Loucy (cell line): ENCODE results near the gene FAM50A.

ENCODE experiments used
- H2AFZ ChIP-seq: fragments of 200-600 bp; sonication (generic); 2 replicates; pipeline ENCODE4 v1.6.0; 2016; ENCODE audit warnings: antibody characterized with exemption, mild to moderate bottlenecking, low read length, moderate library complexity
- H3F3A ChIP-seq: fragments of 200-600 bp; 2 replicates; pipeline ENCODE4 v1.6.0; 2016; ENCODE audit warnings: antibody characterized with exemption, low read depth, mild to moderate bottlenecking
- H3K27me3 ChIP-seq: fragments of 200-600 bp; sonication (generic); 2 replicates; pipeline ENCODE4 v1.6.1; 2014; ENCODE audit warnings: low read length, mild to moderate bottlenecking; ENCODE audit not compliant: insufficient read depth, poor library complexity, severe bottlenecking
- H3K36me3 ChIP-seq: fragments of 200-600 bp; sonication (generic); 2 replicates; pipeline ENCODE4 v1.6.1; 2016; ENCODE audit warnings: low read length; ENCODE audit not compliant: insufficient read depth
- H3K4me1 ChIP-seq: fragments of 200-600 bp; sonication (generic); 2 replicates; pipeline ENCODE4 v1.5.1; 2014; ENCODE audit warnings: low read length, mild to moderate bottlenecking; ENCODE audit not compliant: insufficient read depth, poor library complexity, severe bottlenecking
- H3K4me2 ChIP-seq: fragments of 200-600 bp; sonication (generic); 2 replicates; pipeline ENCODE4 v1.6.0; 2014; ENCODE audit warnings: antibody characterized with exemption, low read length, low read depth, mild to moderate bottlenecking; ENCODE audit not compliant: poor library complexity, severe bottlenecking
- H3K4me3 ChIP-seq: fragments of 200-600 bp; sonication (generic); 2 replicates; pipeline ENCODE4 v1.5.1; 2014; ENCODE audit warnings: low read length, mild to moderate bottlenecking, mixed read lengths; ENCODE audit not compliant: poor library complexity, severe bottlenecking
- H3K79me2 ChIP-seq: fragments of 200-600 bp; sonication (generic); 2 replicates; pipeline ENCODE4 v1.6.1; 2014; ENCODE audit warnings: low read length; ENCODE audit not compliant: insufficient read depth
- H3K9ac ChIP-seq: fragments of 200-600 bp; sonication (generic); 2 replicates; pipeline ENCODE4 v1.6.0; 2014; ENCODE audit warnings: mild to moderate bottlenecking, low read depth, low read length, moderate library complexity; ENCODE audit not compliant: poor library complexity, severe bottlenecking
- H3K9me2 ChIP-seq: fragments of 200-600 bp; sonication (generic); replicated peaks from 2 replicates; pipeline ENCODE4 v1.6.1; 2016; ENCODE audit warnings: low read depth, low read length, mixed read lengths
- H3K9me3 ChIP-seq: fragments of 200-600 bp; sonication (generic); 2 replicates; pipeline ENCODE4 v1.6.1; 2014; ENCODE audit warnings: mild to moderate bottlenecking, antibody characterized with exemption, low read length, low read depth; ENCODE audit not compliant: insufficient read depth
- H4K20me1 ChIP-seq: fragments of 200-600 bp; sonication (generic); 2 replicates; pipeline ENCODE4 v1.6.0; 2014; ENCODE audit warnings: antibody characterized with exemption, low read length, mild to moderate bottlenecking; ENCODE audit not compliant: insufficient read depth, poor library complexity, severe bottlenecking
- EZH2phosphoT487 ChIP-seq: fragments of 200-600 bp; IDR thresholded peaks from 2 replicates; pipeline ENCODE4 v1.6.1; 2018; ENCODE audit warnings: antibody characterized with exemption, mild to moderate bottlenecking, moderate library complexity, borderline replicate concordance
- TF ChIP-seq, protein P1 (sequence below): fragments of 200-600 bp; sonication (generic); conservative IDR thresholded peaks from 2 replicates; pipeline ENCODE4 v1.5.1; 2014; ENCODE audit warnings: mild to moderate bottlenecking, antibody characterized with exemption, low read length

Gene FAM50A

DNA sequence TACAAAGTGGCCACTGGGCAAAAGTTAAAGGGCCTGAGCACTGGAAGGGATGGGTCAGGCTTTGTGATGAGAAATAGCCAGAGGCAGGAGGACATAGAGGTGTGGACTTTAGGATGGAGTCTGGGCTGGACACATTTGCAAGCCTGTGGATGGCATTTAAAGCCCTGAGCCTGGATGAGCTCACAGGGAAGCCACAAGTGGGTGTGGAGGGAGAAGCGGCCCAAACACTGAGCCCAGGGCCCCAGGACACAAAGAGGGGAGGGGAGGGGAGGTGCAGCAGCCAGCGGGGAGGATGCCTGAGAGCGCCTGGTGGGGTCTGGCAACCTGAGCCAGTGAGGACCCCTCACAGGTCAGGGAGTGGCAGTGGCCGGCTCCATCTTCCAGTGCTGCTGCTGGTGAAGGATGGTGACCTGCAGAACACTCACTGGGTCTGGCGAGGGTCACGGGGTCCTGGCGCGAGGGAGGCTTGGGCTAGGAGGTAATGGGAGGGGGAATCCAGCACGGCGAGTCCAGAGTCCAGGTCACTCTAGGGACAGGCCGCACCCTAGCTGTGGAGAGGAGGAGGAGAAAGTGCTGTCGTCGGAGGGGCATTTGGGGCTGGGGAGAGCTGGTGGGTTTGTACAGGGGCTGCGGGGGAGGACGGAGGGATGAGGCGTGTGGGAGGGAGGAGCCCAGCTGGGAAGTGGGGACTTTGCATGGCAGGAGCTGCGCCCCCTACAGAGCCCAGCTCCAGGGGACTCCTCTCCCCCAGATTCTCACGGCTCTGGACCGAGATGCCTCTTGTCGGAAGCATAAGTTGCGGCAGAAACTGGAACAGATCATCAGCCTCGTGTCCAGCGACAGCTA lies 28.1 kb downstream of the FAM50A start:
- Histone ChIP-seq H3K36me3 (no peaks in the 10 kb centered on the region; the same call in 1 of the 2 replicates), H4K20me1 (no peaks in the 10 kb centered on the region), H2AFZ (no peak overlapping the region), H3K9ac (no peak overlapping the region), H3K9me2 (no peaks in the 10 kb centered on the region), H3K27me3 (no peaks in the 10 kb centered on the region), H3K79me2 (no peaks in the 10 kb centered on the region), H3K9me3 (no peaks in the 10 kb centered on the region), H3F3A (no peaks in the 10 kb centered on the region), H3K4me1 (no peaks in the 10 kb centered on the region), H3K4me3 (no peak overlapping the region), H3K4me2 (no peak overlapping the region)
- TF ChIP-seq EZH2phosphoT487 = no peak
- TF ChIP-seq, protein P1, sequence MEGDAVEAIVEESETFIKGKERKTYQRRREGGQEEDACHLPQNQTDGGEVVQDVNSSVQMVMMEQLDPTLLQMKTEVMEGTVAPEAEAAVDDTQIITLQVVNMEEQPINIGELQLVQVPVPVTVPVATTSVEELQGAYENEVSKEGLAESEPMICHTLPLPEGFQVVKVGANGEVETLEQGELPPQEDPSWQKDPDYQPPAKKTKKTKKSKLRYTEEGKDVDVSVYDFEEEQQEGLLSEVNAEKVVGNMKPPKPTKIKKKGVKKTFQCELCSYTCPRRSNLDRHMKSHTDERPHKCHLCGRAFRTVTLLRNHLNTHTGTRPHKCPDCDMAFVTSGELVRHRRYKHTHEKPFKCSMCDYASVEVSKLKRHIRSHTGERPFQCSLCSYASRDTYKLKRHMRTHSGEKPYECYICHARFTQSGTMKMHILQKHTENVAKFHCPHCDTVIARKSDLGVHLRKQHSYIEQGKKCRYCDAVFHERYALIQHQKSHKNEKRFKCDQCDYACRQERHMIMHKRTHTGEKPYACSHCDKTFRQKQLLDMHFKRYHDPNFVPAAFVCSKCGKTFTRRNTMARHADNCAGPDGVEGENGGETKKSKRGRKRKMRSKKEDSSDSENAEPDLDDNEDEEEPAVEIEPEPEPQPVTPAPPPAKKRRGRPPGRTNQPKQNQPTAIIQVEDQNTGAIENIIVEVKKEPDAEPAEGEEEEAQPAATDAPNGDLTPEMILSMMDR = no peak

- Histone ChIP-seq H3K36me3 (no peaks in the 10 kb centered on the region; the same call in 1 of the 2 replicates), H3F3A (no peaks in the 10 kb centered on the region), H3K4me1 (peaks cover 4% of the 10 kb centered on the region), H4K20me1 (no peaks in the 10 kb centered on the region), H3K79me2 (peaks cover 3% of the 10 kb centered on the region; the same call in 1 of the 2 replicates), H2AFZ (no peak overlapping the region), H3K4me2 (no peak overlapping the region), H3K9me2 (no peaks in the 10 kb centered on the region), H3K27me3 (no peaks in the 10 kb centered on the region), H3K9ac (no peak overlapping the region), H3K4me3 (no peak overlapping the region), H3K9me3 (no peaks in the 10 kb centered on the region)
- TF ChIP-seq, protein P1 = no peak
- TF ChIP-seq EZH2phosphoT487 = no peak
Observed at GRCh38 chrX:154472685-154473632, 29.0 kb downstream of the FAM50A start.

DNA sequence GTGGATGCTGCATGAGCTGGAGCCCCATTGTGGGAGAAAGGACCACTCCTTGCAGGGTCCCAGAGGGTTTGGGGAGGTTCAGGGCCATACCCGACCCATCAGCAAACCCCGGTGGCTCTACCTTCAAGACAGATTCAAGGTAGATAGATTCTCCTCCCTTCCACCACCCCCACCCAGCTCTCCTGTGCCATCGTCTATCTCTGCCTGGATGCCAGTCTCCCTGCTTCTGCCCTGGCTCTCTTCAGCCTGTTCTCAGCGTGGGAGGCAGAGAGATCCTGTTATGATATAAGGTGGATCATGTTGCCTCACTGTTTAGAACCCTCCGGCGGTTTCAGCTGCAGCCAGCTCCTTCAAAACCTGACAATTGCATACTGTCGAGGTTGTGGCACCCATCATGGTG lies 29.7 kb downstream of the FAM50A start:
- H3K27me3 ChIP-seq = no peaks in the 10 kb centered on the region
- H3K79me2 ChIP-seq = peaks cover 6% of the 10 kb centered on the region; the same call in 1 of the 2 replicates
- H4K20me1 ChIP-seq = no peaks in the 10 kb centered on the region
- no peaks in the 10 kb centered on the region for H3K9me2 ChIP-seq
- H3K4me3 ChIP-seq = no peak overlapping the region
- no peak overlapping the region for H3K4me2 ChIP-seq
- H3K36me3 ChIP-seq = no peaks in the 10 kb centered on the region; the same call in 1 of the 2 replicates
- no peaks in the 10 kb centered on the region for H3K9me3 ChIP-seq
- TF ChIP-seq, protein P1 = no peak
- no peak for TF ChIP-seq EZH2phosphoT487
- H3K4me1 ChIP-seq = peaks cover 7% of the 10 kb centered on the region
- H3F3A ChIP-seq = no peaks in the 10 kb centered on the region
- H3K9ac ChIP-seq = no peak overlapping the region
- H2AFZ ChIP-seq = no peak overlapping the region
